Activated CD4-positive, alpha-beta T cell treated with anti-CD3 and anti-CD28 coated beads for 24 hours (primary cell): Measurements from ENCODE around the gene RIMBP2.

Experiments used
- DNase-seq, 2 donors: peaks; one replicate each; pipeline ENCODE4 v3.0.0-alpha.2; 2020; ENCODE audit warnings: low read depth in 2 of 2

The RIMBP2 gene

GRCh38 chr12:130463818-130464670 is 252.1 kb downstream of the RIMBP2 start:
- no peak for DNase-seq

- no peak for DNase-seq
Measured at GRCh38 chr12:130463275-130463658, 252.8 kb downstream of the RIMBP2 start.

GRCh38 chr12:130462558-130463274 is 253.4 kb downstream of the RIMBP2 start:
- no peak for DNase-seq

- no peak for DNase-seq
Measured at GRCh38 chr12:130461839-130462557, 254.1 kb downstream of the RIMBP2 start.

- no peak for DNase-seq
Measured at GRCh38 chr12:130461447-130461815, 254.7 kb downstream of the RIMBP2 start.

- DNase-seq = no peak
Measured at GRCh38 chr12:130460611-130461446, 255.3 kb downstream of the RIMBP2 start.

GRCh38 chr12:130459916-130460315 is 256.2 kb downstream of the RIMBP2 start:
- DNase-seq = no peak

GRCh38 chr12:130458341-130458740 is 257.8 kb downstream of the RIMBP2 start:
- no peak for DNase-seq

- DNase-seq = no peak
Measured at GRCh38 chr12:130457215-130457614, 258.9 kb downstream of the RIMBP2 start.

- no peak for DNase-seq
Measured at GRCh38 chr12:130456375-130457199, 259.5 kb downstream of the RIMBP2 start.

- no peak for DNase-seq
Measured at GRCh38 chr12:130455161-130455560, 260.9 kb downstream of the RIMBP2 start.

GRCh38 chr12:130454296-130454695 is 261.8 kb downstream of the RIMBP2 start:
- no peak for DNase-seq

GRCh38 chr12:130452546-130452945 is 263.6 kb downstream of the RIMBP2 start:
- DNase-seq = no peak

GRCh38 chr12:130451001-130451930 is 264.8 kb downstream of the RIMBP2 start:
- no peak for DNase-seq

- no peak for DNase-seq
Measured at GRCh38 chr12:130449291-130449690, 266.8 kb downstream of the RIMBP2 start.

- DNase-seq = no peak
Measured at GRCh38 chr12:130448044-130448821, 267.9 kb downstream of the RIMBP2 start.

GRCh38 chr12:130447655-130447965 is 268.5 kb downstream of the RIMBP2 start:
- no peak for DNase-seq

GRCh38 chr12:130446846-130447654 is 269.0 kb downstream of the RIMBP2 start:
- no peak for DNase-seq
